Natural killer cell treated with Interleukin-12 subunit alpha and Interleukin-12 subunit beta and Interleukin-15 and Interleukin-18, amount 100 ng/mL, for 72 hours (primary cell): ENCODE data around the gene FRK. TPM values are rescaled to one million over a fixed set of nuclear protein-coding genes. Genes with fewer than 3 reads are reported as not detected.

ENCODE experiments used
- ATAC-seq, 2 donors: fragments of 150-1000 bp; cut with Tn5 transposase in 1 of 2; sonication (Bioruptor Pico), chemical (Tn5 transposase) in 1 of 2; 2 replicates each; pipeline ENCODE4 v1.10.0; 2021
- DNase-seq: peaks from one replicate; pipeline ENCODE4 v3.0.0; 2022; ENCODE audit warnings: low spot score
- H3K27ac Mint-ChIP-seq, 2 donors: 1 replicate in 1 of 2; 2 replicates in 1 of 2; pipeline ENCODE4 v1.8.0; 2022; ENCODE audit warnings: mixed read lengths in 2 of 2, mild to moderate bottlenecking in 1 of 2, moderate library complexity in 1 of 2
- H3K27me3 Mint-ChIP-seq, 2 donors: 1 replicate in 1 of 2; 2 replicates in 1 of 2; pipeline ENCODE4 v1.8.0; 2022; ENCODE audit warnings: mixed read lengths in 2 of 2
- H3K36me3 Mint-ChIP-seq: one replicate; pipeline ENCODE4 v1.8.0; 2022; ENCODE audit warnings: mixed read lengths
- H3K4me1 Mint-ChIP-seq, 2 donors: 1 replicate in 1 of 2; 2 replicates in 1 of 2; pipeline ENCODE4 v1.8.0; 2022; ENCODE audit warnings: low read depth in 2 of 2, mixed read lengths in 2 of 2, mild to moderate bottlenecking in 1 of 2
- H3K4me3 Mint-ChIP-seq: one replicate; pipeline ENCODE4 v1.8.0; 2022; ENCODE audit warnings: mixed read lengths
- H3K9me3 Mint-ChIP-seq: 2 replicates; pipeline ENCODE4 v1.8.0; 2022; ENCODE audit warnings: mixed read lengths
- total RNA-seq, 2 donors: library from RNA; stranded (reverse); gene quantifications; one replicate each; pipeline ENCODE4 v1.2.3, GENCODE V29; 2022

The FRK gene
- total RNA-seq, 2 donors from 2014 or later, result 0.02 TPM; not detected in 1

- no peak for DNase-seq
- H3K27ac Mint-ChIP-seq, result no peak overlapping the region
- H3K27me3 Mint-ChIP-seq, result peaks cover 23 to 27% of the 10 kb centered on the region in 2 donors
- no peak overlapping the region for H3K4me3 Mint-ChIP-seq
- H3K36me3 Mint-ChIP-seq, result no peaks in the 10 kb centered on the region
- no peaks in the 10 kb centered on the region for H3K4me1 Mint-ChIP-seq
- no peak for ATAC-seq
- no peaks in the 10 kb centered on the region for H3K9me3 Mint-ChIP-seq
Observed at GRCh38 chr6:116017546-116018295, 43.0 kb downstream of the FRK start.

GRCh38 chr6:116016846-116017545 is 43.7 kb downstream of the FRK start:
- Mint-ChIP-seq H3K4me1 (no peaks in the 10 kb centered on the region), H3K4me3 (no peak overlapping the region), H3K27ac (no peak overlapping the region), H3K27me3 (peaks cover 26 to 35% of the 10 kb centered on the region in 2 donors), H3K9me3 (no peaks in the 10 kb centered on the region), H3K36me3 (no peaks in the 10 kb centered on the region)
- no peak for DNase-seq
- ATAC-seq, result no peak

- Mint-ChIP-seq H3K27ac (no peak overlapping the region), H3K4me3 (no peak overlapping the region), H3K36me3 (no peaks in the 10 kb centered on the region), H3K27me3 (peaks cover 27 to 38% of the 10 kb centered on the region in 2 donors), H3K4me1 (no peaks in the 10 kb centered on the region), H3K9me3 (no peaks in the 10 kb centered on the region)
- DNase-seq (no peak), ATAC-seq (no peak)
Observed at GRCh38 chr6:116015983-116016382, 44.7 kb downstream of the FRK start.

- peaks cover 27 to 37% of the 10 kb centered on the region in 2 donors for H3K27me3 Mint-ChIP-seq
- DNase-seq (no peak), ATAC-seq (no peak)
- H3K9me3 Mint-ChIP-seq, result no peaks in the 10 kb centered on the region
- H3K4me3 Mint-ChIP-seq, result no peak overlapping the region
- H3K4me1 Mint-ChIP-seq, result no peaks in the 10 kb centered on the region
- no peak overlapping the region for H3K27ac Mint-ChIP-seq
- no peaks in the 10 kb centered on the region for H3K36me3 Mint-ChIP-seq
Observed at GRCh38 chr6:116015561-116015960, 45.1 kb downstream of the FRK start.

- no peak overlapping the region for H3K4me3 Mint-ChIP-seq
- H3K9me3 Mint-ChIP-seq, result no peaks in the 10 kb centered on the region
- H3K27me3 Mint-ChIP-seq, result peaks cover 22 to 24% of the 10 kb centered on the region in 2 donors
Observed at GRCh38 chr6:116012951-116013350, 47.7 kb downstream of the FRK start.

GRCh38 chr6:116012471-116012949 is 48.2 kb downstream of the FRK start:
- Mint-ChIP-seq H3K4me3 (no peak overlapping the region), H3K4me1 (no peaks in the 10 kb centered on the region), H3K9me3 (no peaks in the 10 kb centered on the region), H3K36me3 (no peaks in the 10 kb centered on the region), H3K27ac (no peak overlapping the region), H3K27me3 (peaks cover 19 to 24% of the 10 kb centered on the region in 2 donors)
- ATAC-seq (no peak), DNase-seq (no peak)

More at GRCh38 chr6:116012951-116013350, 47.7 kb downstream of the FRK start:
- ATAC-seq (no peak), DNase-seq (no peak)
- H3K36me3 Mint-ChIP-seq, result no peaks in the 10 kb centered on the region
- H3K4me1 Mint-ChIP-seq, result no peaks in the 10 kb centered on the region
- no peak overlapping the region for H3K27ac Mint-ChIP-seq

GRCh38 chr6:116011520-116011919 is 49.2 kb downstream of the FRK start:
- no peak overlapping the region for H3K4me3 Mint-ChIP-seq
- H3K9me3 Mint-ChIP-seq, result no peaks in the 10 kb centered on the region
- H3K36me3 Mint-ChIP-seq, result no peaks in the 10 kb centered on the region
- ATAC-seq (peak; percentile 45 to 61), DNase-seq (no peak)
- no peak overlapping the region for H3K27ac Mint-ChIP-seq
- H3K4me1 Mint-ChIP-seq, result no peaks in the 10 kb centered on the region
- H3K27me3 Mint-ChIP-seq, result peaks cover 15 to 29% of the 10 kb centered on the region in 2 donors

- H3K36me3 Mint-ChIP-seq, result no peaks in the 10 kb centered on the region
- H3K9me3 Mint-ChIP-seq, result no peaks in the 10 kb centered on the region
- ATAC-seq (no peak), DNase-seq (no peak)
- peaks cover 15 to 29% of the 10 kb centered on the region in 2 donors for H3K27me3 Mint-ChIP-seq
- no peak overlapping the region for H3K4me3 Mint-ChIP-seq
- H3K27ac Mint-ChIP-seq, result no peak overlapping the region
- no peaks in the 10 kb centered on the region for H3K4me1 Mint-ChIP-seq
Observed at GRCh38 chr6:116010790-116011401, 49.8 kb downstream of the FRK start.

- no peak overlapping the region for H3K4me3 Mint-ChIP-seq
- H3K4me1 Mint-ChIP-seq, result no peaks in the 10 kb centered on the region
- ATAC-seq, result no peak
- no peaks in the 10 kb centered on the region for H3K36me3 Mint-ChIP-seq
- DNase-seq, result no peak
- peaks cover 15 to 27% of the 10 kb centered on the region in 2 donors for H3K27me3 Mint-ChIP-seq
- H3K9me3 Mint-ChIP-seq, result no peaks in the 10 kb centered on the region
- H3K27ac Mint-ChIP-seq, result no peak overlapping the region
Observed at GRCh38 chr6:116010386-116010785, 50.3 kb downstream of the FRK start.

- H3K27ac Mint-ChIP-seq, result no peak overlapping the region
- ATAC-seq, result no peak
- H3K4me1 Mint-ChIP-seq, result no peaks in the 10 kb centered on the region
- H3K4me3 Mint-ChIP-seq, result no peak overlapping the region
- peaks cover 6 to 24% of the 10 kb centered on the region in 2 donors for H3K27me3 Mint-ChIP-seq
- no peaks in the 10 kb centered on the region for H3K36me3 Mint-ChIP-seq
- DNase-seq, result no peak
- H3K9me3 Mint-ChIP-seq, result no peaks in the 10 kb centered on the region
Observed at GRCh38 chr6:116008470-116009243, 52.0 kb downstream of the FRK start.

- H3K4me1 Mint-ChIP-seq, result no peaks in the 10 kb centered on the region
Observed at GRCh38 chr6:116004841-116005815, 55.6 kb downstream of the FRK start.

GRCh38 chr6:116003668-116004067 is 57.0 kb downstream of the FRK start:
- H3K27me3 Mint-ChIP-seq, result peaks cover 3 to 13% of the 10 kb centered on the region in 2 donors
- ATAC-seq, result no peak
- H3K27ac Mint-ChIP-seq, result no peak overlapping the region
- DNase-seq, result no peak
- no peaks in the 10 kb centered on the region for H3K4me1 Mint-ChIP-seq
- H3K9me3 Mint-ChIP-seq, result no peaks in the 10 kb centered on the region
- no peak overlapping the region for H3K4me3 Mint-ChIP-seq
- H3K36me3 Mint-ChIP-seq, result no peaks in the 10 kb centered on the region

More at GRCh38 chr6:116004841-116005815, 55.6 kb downstream of the FRK start:
- Mint-ChIP-seq H3K27ac (no peak overlapping the region), H3K9me3 (no peaks in the 10 kb centered on the region), H3K4me3 (no peak overlapping the region), H3K36me3 (no peaks in the 10 kb centered on the region), H3K27me3 (peaks cover 3 to 12% of the 10 kb centered on the region in 2 donors)
- no peak for DNase-seq
- no peak for ATAC-seq
